HG03460 (cell line): ENCODE data around the gene NRP1.

Source experiments
- ATAC-seq: cut with Tn5 transposase; IDR thresholded peaks from one replicate; pipeline ENCODE4 v1.9.1; 2021; ENCODE audit not compliant: unreplicated experiment

NRP1 gene

DNA sequence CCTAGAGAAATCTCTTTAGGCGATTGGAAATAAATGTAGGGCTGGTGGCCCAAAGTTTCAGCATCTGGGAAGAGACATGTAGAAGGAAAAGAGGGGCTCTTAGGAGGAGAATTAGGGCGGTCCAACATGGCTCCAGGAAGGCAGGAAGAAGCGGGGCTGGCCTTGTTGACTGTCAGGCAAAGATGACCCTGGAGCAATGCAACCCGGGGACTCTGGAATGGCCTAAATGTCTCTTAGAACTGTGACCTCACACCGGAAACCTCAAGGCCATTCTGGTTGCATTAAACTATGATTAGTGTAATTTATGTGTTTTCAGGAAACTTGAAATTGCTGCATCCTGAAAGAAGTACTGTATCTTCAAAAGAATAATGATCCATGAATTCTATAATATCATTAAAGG, 66.8 kb downstream of the NRP1 start:
- ATAC-seq: no peak

- no peak for ATAC-seq
Observed at GRCh38 chr10:33265621-33266020, 68.8 kb downstream of the NRP1 start.

- ATAC-seq: no peak
Observed at GRCh38 chr10:33263453-33263852, 71.0 kb downstream of the NRP1 start.

GRCh38 chr10:33262871-33263270, 71.6 kb downstream of the NRP1 start:
- no peak for ATAC-seq

- no peak for ATAC-seq
Observed at GRCh38 chr10:33260403-33261149, 73.9 kb downstream of the NRP1 start.

DNA sequence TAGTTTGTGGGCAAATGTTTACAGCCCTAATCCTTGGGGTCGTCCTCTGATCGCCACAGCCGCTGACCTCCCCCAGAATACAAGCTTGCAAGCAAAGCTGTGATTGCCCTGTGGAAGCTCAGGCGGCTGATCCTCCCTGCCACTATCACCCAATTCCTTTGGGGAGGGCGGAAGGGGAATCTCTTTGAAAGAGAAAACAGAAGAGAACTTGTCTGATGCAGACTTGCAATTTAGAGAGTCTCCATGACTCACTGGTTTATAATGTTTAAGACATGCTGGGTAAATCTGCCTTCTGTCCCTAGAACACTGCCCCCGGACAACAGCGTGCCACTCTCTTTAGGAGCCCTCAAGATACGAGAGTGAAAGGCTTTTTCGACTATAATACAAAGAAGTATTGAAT, 75.5 kb downstream of the NRP1 start:
- no peak for ATAC-seq

DNA sequence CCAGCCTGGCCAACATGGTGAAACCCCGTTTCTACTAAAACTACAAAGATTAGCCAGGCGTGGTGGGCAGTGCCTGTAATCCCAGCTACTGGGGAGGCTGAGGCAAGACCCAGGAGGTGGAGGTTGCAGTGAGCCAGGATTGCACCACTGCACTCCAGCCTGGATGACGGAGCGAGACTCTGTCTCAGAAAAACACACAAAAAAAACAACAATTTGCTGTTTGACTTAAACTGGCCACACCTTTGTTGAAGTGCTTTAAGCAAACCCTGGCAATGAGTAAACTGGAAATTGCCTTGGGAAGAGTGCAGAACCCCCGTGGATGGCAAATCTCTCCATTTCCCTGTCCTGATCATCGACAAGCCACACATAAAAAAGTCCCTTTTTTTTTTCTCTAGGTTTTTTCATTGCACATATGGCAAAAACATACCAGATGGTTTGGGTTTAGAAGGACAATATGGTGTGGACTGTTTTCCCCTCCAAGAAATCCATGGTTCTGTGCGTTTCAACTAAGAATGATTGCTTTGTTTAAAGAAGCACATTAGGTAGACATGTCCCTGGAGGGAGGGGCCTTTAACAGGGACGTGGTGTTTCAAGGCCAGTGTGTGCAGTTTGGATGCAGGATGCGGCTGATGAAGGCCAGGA, 76.9 kb downstream of the NRP1 start:
- no peak for ATAC-seq

- no peak for ATAC-seq
Observed at GRCh38 chr10:33256458-33256857, 78.0 kb downstream of the NRP1 start.

DNA sequence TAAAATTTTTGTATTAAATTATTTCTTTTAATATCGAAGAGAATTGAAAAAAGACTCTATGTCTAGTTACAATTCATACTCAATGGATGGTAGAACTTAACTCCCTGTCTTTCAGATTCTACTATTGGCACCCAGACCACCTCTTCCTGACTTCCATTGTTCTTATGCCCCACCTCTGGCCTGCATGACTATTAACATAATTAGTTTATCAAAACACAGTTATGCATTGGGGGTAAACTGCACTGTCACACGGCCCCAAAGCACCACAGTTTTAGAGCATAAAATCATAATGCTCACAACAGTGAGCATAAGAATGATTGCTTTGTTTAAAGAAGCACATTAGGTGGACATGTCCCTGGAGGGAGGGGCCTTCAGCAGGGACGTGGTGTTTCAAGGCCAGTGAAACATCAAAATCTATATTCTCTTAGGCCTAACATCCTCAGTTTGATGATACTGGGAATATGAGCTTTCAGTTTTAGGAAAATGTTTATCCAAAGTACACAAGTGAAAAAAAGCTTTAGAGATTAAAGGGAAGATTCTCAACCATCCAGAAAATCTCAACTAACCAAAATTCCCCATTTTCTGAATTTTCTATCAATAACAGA, 79.8 kb downstream of the NRP1 start:
- no peak for ATAC-seq

DNA sequence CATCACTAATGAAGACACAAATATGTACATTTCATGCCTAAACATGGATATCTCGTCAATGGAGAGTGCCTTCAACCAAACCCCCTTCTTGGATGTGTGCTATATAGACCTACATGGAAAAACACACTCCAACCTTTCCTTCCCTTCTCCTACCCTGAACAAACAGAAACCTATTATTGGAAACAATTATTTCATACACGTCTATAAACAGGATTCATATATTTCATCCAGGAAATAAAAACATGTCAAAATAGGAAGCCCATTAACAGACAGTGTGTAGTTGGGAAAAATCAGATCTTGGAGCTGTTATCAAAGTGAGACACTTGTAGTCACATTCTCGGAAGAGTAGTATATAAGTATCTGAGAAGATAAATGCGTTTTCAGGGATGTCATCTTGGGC, 81.1 kb downstream of the NRP1 start:
- no peak for ATAC-seq

DNA sequence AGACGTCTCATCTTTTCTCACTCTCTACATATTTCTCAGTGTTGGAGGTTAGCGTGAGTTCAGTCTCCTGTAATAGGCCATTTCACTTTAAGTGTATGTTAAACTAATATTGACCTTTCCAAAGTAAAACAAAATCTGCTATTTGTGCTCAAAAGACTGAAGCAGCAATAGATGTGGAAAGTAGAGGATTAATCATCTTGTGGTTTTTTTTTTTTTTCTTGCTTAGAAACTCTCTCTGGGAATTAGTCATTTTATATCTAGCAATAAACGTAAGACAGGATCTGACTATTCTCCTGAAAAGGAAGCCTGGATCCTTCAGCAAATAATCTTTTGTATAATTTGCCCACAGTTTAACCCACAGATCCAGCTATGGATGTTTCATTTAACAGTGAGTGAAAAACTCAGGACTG, 81.7 kb downstream of the NRP1 start:
- ATAC-seq: no peak

- no peak for ATAC-seq
Observed at GRCh38 chr10:33252324-33252723, 82.1 kb downstream of the NRP1 start.

DNA sequence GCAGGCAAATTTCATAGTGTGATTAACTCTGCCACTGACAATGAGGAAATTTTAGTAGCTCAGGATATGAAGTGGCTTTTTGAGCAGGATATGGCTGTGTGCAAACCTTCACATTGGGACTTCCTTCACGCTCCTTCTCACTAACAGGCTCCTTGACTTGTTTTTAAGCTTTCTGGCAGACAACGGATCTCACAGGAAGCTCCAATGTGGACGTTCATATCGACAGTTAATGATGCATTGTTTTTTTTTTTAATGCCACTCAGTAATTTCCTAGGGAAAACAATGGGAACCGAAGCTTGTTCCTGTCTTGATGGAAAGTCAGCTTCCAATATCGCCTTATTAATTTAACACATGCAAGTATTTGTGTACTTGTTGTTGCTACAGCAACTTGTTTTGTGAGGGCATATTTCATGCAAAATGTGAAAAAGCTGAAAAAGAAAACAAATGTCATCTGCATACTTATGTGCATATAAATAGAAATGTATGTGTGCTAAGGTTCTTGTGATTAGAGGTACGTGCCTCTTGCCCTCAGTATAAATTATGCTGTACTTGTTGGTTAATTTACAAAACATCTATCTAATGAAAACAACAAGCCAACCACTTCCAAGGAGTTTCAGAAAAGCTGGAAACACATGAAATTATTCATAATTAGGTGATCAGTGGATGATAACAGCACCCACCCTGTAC, 84.7 kb downstream of the NRP1 start:
- ATAC-seq: no peak

DNA sequence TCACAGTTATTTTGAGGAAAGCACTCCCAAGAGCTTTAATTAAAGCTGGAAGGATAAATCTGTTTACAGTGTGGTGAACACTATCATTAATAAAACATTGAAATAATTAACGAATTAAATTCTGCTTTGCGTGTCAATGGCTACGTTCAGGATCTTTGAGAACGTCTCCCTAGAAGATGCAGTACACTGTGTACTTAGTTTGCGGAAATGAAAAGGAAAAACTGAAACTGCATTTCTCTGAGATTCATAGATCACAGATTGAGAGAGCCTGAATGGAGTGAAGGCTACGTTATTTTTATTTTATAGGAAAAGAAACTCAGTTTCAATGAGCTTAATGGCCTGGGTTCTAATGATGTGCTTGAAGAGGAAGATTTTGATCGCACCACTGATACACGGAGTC, 85.3 kb downstream of the NRP1 start:
- no peak for ATAC-seq

DNA sequence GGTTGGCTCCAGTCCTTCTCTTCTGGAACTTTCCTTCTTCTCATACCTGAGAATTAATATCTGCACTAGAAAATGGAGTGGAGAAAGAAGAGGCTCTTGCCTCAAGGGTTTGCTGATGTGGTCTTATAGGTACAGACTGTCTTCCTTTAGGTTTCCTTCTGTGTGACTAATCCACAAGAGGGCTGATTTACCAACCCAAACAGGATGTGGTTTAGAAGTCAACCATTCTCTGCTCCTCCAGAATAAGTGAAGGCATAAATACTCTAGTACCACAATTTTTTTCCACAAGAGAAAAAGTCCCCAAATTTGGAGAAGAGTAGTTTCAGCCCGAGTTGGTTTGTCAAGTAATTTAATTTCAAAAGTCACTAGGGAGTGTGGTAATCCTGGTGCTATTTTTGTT, 85.8 kb downstream of the NRP1 start:
- no peak for ATAC-seq

DNA sequence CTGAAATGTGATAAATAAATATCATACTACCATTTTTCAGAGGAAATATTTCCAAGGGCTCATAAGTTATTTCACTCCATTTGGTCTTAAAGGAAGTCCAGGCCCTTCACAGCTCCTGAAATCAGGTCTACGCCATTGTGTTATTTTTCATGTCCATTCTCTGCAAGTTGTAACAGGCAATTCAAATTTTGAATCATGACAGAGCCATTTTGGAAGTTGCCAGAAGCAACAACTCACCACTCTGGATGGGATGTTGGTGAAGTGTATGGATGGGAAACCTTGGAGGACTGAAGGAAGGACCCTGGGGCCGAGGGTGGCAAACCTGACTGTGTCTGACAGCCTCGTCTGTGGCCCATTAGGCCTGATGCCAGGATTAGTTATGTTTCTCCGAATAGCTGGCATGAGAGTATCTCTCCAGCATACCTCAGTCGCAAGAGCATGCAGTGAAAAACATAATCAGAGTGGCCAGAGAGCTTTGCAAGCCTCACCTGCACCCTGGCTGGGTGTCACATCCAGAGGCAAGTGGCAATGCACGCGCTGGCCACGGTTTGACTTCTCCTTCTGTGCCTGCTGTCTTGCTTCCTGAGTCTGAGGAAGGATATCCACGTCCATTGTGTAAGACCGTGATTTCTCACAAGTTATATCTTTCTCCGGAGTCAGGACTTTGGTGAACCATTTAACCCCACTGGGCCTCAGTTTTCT, 87.1 kb downstream of the NRP1 start:
- ATAC-seq: no peak

GRCh38 chr10:33245343-33245742, 89.1 kb downstream of the NRP1 start:
- ATAC-seq: no peak

GRCh38 chr10:33244354-33244967, 90.0 kb downstream of the NRP1 start:
- ATAC-seq: no peak

DNA sequence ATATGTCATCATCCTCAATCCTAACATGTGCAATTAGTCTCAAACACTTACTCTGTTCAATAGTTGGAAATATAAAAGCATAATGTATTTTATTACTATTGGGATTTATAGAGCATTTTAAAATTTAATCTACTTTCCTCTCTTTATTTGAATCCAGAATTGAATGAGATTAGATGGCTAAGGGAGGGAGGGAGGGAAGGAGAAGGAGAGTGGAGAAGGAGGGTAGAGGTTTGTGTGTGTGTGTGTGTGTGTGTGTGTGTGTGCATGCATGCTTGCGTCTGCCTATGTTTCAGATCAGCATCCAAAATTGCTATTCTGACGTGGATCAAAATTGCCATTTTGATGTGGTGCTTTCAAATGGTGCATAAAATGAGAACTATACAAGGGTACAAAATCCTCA, 90.8 kb downstream of the NRP1 start:
- ATAC-seq: no peak

DNA sequence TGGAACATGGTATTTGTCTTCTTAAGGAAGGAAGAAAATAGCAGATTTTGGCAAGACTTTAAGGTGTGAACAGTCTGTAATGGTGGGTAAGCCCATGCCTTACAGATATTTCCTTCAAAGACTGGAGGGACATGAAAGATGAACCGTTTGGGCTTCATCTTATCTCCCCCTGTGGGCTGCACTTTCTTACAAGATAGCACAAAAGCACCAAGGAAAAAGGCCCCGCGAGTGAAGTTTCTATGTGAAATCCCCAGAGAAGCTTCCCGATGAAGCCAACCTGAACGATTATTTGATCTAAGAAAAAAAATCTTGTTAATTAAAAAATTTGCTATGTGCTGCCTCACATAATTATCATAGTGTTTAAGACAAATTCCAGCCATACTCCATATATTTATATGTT, 91.5 kb downstream of the NRP1 start:
- ATAC-seq: no peak

DNA sequence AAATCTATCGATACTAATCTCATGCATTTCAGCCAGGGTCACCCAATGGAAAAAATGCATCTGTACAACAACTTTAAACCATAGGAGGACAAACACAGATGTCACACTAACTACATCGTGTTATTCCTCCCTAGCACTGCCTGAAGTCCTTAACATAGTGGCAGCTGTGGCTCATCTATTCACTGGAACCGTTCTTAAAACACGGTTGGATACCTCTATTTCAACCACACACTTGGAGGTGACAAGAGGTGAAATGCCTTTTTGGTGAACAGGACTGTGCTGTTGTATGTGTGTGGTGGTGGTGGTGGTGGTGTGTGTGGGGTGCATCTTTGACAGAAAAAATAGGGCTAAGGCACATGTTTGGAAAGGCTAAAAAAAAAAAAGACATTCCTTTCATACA, 93.1 kb downstream of the NRP1 start:
- ATAC-seq: no peak
